HG02678 (cell line): Measurements from ENCODE around the gene RNPEP.
"Not testable (repeated sequence)": the region's sequence is repeated elsewhere in the genome, so short reads cannot be mapped to it uniquely, and the experiment has no call there.

Source experiments
- ATAC-seq: cut with Tn5 transposase; IDR thresholded peaks from one replicate; pipeline ENCODE4 v1.9.1; 2021; ENCODE audit warnings: mild to moderate bottlenecking, moderate library complexity; ENCODE audit not compliant: unreplicated experiment

The RNPEP gene

GRCh38 chr1:201958348-201958747 is 24.1 kb upstream of the RNPEP start:
- no peak for ATAC-seq

- ATAC-seq: not testable (repeated sequence)
Observed at GRCh38 chr1:201962382-201962781, 20.1 kb upstream of the RNPEP start.

- no peak for ATAC-seq
Observed at GRCh38 chr1:201964261-201964660, 18.2 kb upstream of the RNPEP start.

DNA sequence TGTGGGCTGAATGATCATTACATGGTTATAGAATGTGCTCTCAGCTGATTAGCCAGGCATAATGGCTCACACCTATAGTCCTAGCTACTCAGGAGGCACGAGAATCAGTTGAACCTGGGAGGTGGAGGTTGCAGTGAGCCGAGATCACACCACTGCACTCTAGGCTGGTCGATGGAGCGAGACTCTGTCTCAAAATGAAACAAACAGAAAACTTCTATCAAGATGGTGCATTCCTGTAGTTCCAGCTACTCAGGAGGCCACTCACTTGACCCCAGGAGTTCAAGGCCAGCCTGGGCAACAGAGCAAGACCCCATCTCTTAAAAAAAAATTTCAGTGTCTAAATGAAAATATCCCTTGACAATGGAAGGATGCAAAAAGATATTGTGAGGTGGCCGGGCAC is 16.3 kb upstream of the RNPEP start:
- ATAC-seq: no peak

GRCh38 chr1:201968202-201968925 is 14.1 kb upstream of the RNPEP start:
- no peak for ATAC-seq

GRCh38 chr1:201970334-201971159 is 11.9 kb upstream of the RNPEP start:
- no peak for ATAC-seq

DNA sequence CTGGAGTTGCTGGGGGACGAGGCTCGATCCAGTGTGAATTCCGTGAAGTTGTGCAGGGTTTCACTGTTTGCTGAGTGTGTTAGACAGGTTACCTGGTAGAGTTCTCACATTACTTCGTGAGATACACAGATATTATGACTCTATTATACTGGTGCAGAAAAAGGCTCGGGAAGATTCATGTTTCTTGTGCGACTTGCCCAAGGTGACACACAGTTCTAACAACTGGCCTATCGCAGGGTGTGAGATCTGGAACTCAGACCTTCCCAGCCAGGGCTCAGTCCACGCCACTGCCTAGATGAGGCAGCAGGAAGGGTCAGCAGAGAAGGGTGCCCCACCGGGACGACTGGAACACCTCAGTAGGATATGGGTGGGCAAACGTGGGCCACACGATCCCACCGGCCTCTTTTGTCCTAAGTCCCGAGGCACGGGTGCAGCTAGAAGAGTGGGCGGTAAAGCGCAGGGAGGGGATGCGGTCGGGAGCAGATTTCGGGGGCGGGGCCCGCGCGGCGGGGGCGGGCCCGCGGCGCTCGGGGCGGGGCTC is 296 bp upstream of the RNPEP start:
- peak; percentile 23 for ATAC-seq

- ATAC-seq: no peak
Observed at GRCh38 chr1:201983380-201983805, 945 bp downstream of the RNPEP start.

DNA sequence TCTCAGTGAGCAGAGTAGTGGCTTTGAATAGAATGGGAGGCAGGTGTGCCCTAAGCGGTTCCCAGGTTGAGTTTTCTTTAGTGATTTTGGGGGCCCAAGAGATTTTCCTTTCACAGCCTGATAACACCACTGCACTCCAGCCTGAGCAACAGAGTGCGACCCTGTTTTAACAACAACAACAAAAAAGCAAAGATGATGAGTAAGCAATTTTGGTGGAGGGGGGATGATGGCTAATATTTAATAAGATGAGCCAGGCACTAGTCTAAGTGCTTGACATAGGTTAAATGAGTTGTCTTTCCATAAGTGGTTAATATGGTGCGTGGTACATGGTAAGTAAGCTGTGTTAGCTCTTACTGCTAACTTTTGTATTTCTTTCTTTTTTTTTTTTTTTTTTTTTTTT is 2.0 kb downstream of the RNPEP start:
- no peak for ATAC-seq

GRCh38 chr1:201985355-201985754 is 2.9 kb downstream of the RNPEP start:
- no peak for ATAC-seq

DNA sequence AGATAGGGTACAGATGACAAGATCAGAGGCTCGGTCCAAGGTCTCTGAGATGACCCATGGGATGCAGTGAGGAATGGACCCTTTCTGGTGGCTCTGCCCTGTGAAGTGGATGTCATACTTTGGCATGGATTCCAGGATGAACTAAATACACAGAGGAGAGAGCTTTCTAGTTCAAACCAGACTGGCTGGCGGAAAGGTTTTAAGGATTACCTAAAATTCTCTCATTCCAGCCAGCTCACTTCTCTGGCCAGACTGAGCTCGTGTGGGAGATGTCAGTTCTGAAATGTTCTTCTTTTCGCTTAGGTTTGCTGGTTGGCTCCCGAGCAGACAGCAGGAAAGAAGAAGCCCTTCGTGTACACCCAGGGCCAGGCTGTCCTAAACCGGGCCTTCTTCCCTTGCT is 6.2 kb downstream of the RNPEP start:
- no peak for ATAC-seq

GRCh38 chr1:201989354-201990128 is 7.1 kb downstream of the RNPEP start:
- ATAC-seq: no peak

GRCh38 chr1:201990427-201990826 is 8.0 kb downstream of the RNPEP start:
- no peak for ATAC-seq

DNA sequence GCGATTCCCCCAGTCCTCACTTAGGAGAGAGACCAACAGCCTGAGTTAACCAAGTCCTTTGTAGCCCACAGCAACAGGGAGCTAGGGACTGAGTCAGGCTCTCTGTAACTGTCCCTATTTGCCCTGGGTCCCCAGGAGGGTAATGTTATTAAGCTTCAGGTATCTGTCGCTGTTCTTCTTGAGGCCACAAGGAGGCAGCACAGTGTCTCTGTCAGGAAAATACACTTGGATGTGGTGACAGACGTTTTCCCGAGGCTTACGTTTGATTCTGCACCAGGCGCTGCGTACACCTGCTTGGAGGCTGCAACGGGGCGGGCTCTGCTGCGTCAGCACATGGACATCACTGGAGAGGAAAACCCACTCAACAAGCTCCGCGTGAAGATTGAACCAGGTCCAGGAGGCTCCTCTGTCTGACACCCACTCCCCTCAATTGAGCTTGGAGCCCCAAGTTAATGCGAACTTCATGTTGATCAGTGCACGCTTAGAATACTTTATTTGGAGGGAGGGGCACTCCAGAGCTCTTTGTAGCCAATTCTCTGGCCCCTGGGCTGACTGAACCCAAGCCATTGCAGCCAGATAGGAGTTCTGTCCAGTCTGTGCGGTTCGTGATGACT is 17.3 kb downstream of the RNPEP start:
- no peak for ATAC-seq

- no peak for ATAC-seq
Observed at GRCh38 chr1:202002507-202002906, 20.1 kb downstream of the RNPEP start.

DNA sequence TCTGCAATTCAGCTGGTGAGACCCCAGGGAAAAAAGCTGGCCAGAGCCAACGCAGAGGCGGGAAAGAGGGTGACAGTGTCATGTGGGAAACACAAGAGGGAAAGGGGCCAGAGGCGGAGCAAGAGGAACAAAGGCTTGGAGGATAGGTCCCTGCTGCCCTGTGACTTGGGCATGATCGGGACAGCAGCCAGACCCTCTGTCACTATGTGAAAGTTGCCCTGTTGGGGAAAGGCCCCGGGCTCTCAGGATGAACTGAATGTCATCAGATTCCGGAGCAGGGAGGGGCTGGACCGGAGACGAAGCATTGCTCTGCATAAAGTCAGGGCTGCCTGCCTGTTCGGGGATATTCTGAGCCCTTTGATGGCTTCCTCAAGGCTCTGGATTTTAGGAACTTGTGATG is 22.3 kb downstream of the RNPEP start:
- no peak for ATAC-seq

DNA sequence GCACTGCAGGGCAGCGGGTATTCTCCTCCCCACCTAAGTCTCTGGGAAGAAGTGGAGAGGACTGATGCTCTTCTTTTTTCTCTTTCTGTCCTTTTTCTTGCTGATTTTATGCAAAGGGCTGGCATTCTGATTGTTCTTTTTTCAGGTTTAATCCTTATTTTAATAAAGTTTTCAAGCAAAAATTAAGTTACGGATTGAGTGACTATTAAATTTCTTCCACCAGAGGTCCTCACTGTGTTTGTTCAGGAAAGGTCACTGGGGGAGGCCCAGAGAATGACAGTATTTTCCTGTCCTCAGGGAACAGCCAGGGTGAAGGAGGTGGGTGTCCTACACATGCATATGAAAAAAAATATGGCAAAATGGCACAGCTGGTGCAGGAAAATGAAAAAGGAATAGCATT is 23.5 kb downstream of the RNPEP start:
- ATAC-seq: no peak

- ATAC-seq: no peak
Observed at GRCh38 chr1:202007304-202007703, 24.9 kb downstream of the RNPEP start.

DNA sequence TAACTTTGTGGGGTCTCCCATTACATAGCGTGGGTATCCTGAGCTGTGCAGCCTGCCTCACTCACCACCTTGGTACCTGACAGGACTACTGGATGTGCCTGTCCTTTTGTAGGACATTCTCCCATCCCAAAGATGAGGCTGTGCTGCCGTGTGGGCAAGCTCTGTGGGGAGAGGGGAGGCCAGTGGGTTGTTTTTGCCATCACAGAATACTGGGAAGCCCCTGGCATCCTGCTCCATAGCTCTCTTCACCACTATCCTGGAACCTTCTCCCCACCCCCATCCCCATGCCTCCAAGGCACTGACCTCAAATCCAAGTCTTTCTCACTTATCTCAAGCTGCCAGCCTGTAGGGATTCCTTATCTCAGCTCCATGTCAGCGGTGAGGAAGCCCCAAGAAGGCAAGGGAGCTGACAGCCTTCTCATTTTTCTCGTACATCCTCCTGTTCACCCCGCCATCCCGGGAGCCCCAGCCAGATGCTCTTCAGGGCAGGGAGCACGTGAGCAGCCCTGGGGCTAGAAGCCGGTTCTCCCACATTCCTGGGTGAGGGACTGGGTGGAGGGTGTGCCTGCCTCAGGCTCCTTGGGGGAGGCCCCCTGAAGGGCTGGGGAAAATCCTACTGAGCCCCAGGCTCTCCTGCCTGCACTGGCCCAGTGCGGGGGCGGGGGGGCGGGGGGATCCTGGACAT is 25.5 kb downstream of the RNPEP start:
- ATAC-seq: no peak
